ENCODE data around the gene MERTK. TPM values are rescaled to one million over a fixed set of nuclear protein-coding genes. Genes with fewer than 3 reads are reported as not detected.

The MERTK gene
- total and polyA plus RNA-seq, 2 of the 13 experiments (the other 11 are each of a cell fraction or from before 2014, with no cell fraction given) = 37.3 to 44.7 TPM

DNA sequence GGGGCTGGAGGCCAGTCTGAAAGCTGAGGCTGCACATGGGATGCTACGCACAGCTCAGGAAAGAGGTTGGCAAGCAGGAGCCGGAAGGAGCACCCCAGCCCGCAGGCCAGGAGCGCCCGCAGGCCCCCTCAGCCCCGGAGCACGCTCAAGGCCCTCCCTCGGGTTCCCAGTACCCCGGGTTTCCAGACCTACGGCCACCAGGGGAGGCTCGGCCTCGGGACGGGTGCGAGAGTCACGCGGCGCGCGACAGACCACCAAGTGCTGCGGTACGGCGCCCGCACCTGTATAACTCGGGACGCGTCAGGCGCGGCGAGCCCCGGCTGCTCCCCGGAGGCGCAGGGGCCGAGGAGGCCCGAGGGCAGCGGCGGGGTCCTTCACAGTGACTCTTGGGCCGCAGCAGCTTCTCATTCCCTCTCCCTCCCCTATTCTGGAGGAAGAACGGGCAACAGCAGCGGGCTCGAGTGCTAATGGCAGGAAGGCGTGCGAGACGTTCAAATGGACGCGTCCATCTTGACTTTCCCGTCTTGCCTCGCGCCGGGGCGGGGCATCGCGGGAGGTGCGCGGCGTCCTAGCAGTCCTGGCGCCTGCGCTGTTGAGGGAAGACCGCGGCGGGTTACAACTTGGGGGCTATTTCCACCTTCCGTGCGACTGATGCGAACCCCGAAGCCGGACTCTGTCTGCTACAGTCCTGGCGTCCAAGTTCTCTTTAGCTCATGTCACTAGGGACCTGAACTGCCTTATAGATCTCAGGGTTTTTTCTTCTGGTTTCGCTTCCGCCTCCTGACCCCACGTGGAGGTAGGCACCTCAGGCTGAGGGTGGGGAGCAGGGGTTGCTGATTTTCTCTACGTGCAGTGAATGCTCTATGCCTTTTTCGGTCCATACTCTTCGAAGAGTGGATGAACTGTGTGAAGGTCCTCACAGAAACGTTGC is 14.5 kb upstream of the MERTK start, which contains the start of gene ANAPC1 (continued):
- TF ChIP-seq, protein P1, sequence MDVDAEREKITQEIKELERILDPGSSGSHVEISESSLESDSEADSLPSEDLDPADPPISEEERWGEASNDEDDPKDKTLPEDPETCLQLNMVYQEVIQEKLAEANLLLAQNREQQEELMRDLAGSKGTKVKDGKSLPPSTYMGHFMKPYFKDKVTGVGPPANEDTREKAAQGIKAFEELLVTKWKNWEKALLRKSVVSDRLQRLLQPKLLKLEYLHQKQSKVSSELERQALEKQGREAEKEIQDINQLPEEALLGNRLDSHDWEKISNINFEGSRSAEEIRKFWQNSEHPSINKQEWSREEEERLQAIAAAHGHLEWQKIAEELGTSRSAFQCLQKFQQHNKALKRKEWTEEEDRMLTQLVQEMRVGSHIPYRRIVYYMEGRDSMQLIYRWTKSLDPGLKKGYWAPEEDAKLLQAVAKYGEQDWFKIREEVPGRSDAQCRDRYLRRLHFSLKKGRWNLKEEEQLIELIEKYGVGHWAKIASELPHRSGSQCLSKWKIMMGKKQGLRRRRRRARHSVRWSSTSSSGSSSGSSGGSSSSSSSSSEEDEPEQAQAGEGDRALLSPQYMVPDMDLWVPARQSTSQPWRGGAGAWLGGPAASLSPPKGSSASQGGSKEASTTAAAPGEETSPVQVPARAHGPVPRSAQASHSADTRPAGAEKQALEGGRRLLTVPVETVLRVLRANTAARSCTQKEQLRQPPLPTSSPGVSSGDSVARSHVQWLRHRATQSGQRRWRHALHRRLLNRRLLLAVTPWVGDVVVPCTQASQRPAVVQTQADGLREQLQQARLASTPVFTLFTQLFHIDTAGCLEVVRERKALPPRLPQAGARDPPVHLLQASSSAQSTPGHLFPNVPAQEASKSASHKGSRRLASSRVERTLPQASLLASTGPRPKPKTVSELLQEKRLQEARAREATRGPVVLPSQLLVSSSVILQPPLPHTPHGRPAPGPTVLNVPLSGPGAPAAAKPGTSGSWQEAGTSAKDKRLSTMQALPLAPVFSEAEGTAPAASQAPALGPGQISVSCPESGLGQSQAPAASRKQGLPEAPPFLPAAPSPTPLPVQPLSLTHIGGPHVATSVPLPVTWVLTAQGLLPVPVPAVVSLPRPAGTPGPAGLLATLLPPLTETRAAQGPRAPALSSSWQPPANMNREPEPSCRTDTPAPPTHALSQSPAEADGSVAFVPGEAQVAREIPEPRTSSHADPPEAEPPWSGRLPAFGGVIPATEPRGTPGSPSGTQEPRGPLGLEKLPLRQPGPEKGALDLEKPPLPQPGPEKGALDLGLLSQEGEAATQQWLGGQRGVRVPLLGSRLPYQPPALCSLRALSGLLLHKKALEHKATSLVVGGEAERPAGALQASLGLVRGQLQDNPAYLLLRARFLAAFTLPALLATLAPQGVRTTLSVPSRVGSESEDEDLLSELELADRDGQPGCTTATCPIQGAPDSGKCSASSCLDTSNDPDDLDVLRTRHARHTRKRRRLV (CRISPR knock-in tag; IDR thresholded peaks at IDR 0.05) = peak; percentile 15; the same call in 1 of the 2 replicates
- TF ChIP-seq TOPORS (CRISPR knock-in tag; IDR thresholded peaks at IDR 0.05) (no peak; the same call in none of the 2 replicates), ETV5 (CRISPR knock-in tag; IDR thresholded peaks at IDR 0.05; ENCODE audit: borderline replicate concordance) (peak; percentile 69), CBFB (CRISPR knock-in tag; IDR thresholded peaks at IDR 0.05) (peak; percentile 73), U2AF1 (optimal IDR thresholded peaks at IDR 0.05; ENCODE audit: low read depth, low read length) (no peak), ZNF768 (CRISPR knock-in tag; IDR thresholded peaks at IDR 0.05) (peak; percentile 83), CEBPG (CRISPR knock-in tag; IDR thresholded peaks at IDR 0.05) (no peak), EP300 (IDR thresholded peaks at IDR 0.05; ENCODE audit: low read depth in 2 of 2, low read length in 2 of 2) (no peak; a peak in 1 of 4 replicates), EP300 (CRISPR knock-in tag; IDR thresholded peaks at IDR 0.05; ENCODE audit: borderline replicate concordance) (peak; percentile 32; the same call in 1 of the 2 replicates), FOXJ3 (CRISPR knock-in tag; IDR thresholded peaks at IDR 0.05; ENCODE audit: borderline replicate concordance) (no peak; the same call in 1 of the 2 replicates), TP53 (CRISPR knock-in tag; conservative IDR thresholded peaks at IDR 0.05) (peak; percentile 80; the same call in 1 of the 2 replicates), ZNF326 (CRISPR knock-in tag; IDR thresholded peaks at IDR 0.05; ENCODE audit: borderline replicate concordance) (no peak), NR2F2 (IDR thresholded peaks at IDR 0.05; ENCODE audit: borderline replicate concordance, low read depth) (peak; percentile 54; the same call in 1 of the 2 replicates)
- TF ChIP-seq, protein P2, sequence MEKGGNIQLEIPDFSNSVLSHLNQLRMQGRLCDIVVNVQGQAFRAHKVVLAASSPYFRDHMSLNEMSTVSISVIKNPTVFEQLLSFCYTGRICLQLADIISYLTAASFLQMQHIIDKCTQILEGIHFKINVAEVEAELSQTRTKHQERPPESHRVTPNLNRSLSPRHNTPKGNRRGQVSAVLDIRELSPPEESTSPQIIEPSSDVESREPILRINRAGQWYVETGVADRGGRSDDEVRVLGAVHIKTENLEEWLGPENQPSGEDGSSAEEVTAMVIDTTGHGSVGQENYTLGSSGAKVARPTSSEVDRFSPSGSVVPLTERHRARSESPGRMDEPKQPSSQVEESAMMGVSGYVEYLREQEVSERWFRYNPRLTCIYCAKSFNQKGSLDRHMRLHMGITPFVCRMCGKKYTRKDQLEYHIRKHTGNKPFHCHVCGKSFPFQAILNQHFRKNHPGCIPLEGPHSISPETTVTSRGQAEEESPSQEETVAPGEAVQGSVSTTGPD (CRISPR knock-in tag; IDR thresholded peaks at IDR 0.05) = no peak
- TF ChIP-seq, protein P3, sequence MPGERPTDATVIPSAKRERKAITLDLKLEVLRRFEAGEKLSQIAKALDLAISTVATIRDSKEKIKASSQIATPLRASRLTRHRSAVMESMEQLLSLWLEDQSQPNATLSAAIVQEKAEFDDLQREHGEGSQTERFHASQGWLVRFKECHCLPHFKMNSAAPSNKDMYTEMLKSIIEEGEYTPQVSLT (CRISPR knock-in tag; IDR thresholded peaks at IDR 0.05; ENCODE audit: borderline replicate concordance, low read depth) = no peak
- TF ChIP-seq, protein P4, sequence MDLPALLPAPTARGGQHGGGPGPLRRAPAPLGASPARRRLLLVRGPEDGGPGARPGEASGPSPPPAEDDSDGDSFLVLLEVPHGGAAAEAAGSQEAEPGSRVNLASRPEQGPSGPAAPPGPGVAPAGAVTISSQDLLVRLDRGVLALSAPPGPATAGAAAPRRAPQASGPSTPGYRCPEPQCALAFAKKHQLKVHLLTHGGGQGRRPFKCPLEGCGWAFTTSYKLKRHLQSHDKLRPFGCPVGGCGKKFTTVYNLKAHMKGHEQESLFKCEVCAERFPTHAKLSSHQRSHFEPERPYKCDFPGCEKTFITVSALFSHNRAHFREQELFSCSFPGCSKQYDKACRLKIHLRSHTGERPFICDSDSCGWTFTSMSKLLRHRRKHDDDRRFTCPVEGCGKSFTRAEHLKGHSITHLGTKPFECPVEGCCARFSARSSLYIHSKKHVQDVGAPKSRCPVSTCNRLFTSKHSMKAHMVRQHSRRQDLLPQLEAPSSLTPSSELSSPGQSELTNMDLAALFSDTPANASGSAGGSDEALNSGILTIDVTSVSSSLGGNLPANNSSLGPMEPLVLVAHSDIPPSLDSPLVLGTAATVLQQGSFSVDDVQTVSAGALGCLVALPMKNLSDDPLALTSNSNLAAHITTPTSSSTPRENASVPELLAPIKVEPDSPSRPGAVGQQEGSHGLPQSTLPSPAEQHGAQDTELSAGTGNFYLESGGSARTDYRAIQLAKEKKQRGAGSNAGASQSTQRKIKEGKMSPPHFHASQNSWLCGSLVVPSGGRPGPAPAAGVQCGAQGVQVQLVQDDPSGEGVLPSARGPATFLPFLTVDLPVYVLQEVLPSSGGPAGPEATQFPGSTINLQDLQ (CRISPR knock-in tag; IDR thresholded peaks at IDR 0.05) = peak; percentile 95
- TF ChIP-seq, protein P5, sequence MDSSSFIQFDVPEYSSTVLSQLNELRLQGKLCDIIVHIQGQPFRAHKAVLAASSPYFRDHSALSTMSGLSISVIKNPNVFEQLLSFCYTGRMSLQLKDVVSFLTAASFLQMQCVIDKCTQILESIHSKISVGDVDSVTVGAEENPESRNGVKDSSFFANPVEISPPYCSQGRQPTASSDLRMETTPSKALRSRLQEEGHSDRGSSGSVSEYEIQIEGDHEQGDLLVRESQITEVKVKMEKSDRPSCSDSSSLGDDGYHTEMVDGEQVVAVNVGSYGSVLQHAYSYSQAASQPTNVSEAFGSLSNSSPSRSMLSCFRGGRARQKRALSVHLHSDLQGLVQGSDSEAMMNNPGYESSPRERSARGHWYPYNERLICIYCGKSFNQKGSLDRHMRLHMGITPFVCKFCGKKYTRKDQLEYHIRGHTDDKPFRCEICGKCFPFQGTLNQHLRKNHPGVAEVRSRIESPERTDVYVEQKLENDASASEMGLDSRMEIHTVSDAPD (CRISPR knock-in tag; IDR thresholded peaks at IDR 0.05) = peak; percentile 84
